ENCODE data around the gene PKNOX2.

The PKNOX2 gene

DNA sequence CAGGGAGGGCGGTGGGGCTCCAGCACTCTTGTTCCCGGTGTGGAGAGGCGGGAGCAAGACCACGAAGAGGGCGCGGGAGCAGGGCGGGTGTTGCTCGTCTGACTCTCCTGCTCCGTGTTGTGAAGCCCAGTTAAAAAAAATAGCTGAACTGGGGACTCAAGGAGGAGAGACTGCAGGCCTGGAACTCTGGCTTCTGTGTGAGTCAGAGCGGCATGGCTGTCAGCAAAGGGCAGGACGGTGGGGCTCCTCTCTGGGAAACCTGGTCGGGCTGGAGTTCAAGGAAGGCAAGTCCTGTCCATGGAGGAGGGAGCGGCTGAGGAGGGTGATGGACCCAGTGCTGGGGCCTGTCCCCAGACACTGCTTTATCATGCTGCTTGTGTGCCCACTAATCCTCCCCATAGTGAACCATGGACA lies 179.2 kb downstream of the PKNOX2 start:
- DNase-seq = no peak

DNA sequence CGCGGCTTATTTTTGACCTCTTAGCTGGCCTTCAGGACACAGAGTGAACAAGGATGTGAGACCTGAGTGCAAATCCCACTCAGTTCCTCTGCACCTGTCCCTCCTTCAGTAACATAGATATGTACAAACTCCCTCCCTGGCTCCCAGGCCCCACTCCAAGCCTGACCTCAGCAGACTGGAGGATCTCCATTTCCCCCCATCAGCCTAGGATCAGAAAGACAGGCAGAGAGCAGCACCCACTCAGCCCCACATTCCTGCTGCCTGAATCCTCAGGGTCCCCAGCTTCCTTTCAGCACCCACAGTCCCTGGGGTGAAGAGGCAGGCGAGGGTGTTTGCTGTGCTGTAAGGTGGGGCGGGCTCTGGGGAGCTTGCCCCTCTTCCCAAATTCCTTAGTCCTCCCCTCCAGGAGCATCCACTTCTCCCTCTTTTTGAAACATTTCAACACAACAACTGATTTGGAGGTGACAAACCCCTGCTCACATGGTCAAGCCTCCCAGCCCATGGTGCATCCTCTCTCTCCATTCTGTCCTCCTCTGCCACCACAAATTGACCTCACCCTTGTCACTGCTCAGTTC lies 180.4 kb downstream of the PKNOX2 start:
- DNase-seq = no peak

DNA sequence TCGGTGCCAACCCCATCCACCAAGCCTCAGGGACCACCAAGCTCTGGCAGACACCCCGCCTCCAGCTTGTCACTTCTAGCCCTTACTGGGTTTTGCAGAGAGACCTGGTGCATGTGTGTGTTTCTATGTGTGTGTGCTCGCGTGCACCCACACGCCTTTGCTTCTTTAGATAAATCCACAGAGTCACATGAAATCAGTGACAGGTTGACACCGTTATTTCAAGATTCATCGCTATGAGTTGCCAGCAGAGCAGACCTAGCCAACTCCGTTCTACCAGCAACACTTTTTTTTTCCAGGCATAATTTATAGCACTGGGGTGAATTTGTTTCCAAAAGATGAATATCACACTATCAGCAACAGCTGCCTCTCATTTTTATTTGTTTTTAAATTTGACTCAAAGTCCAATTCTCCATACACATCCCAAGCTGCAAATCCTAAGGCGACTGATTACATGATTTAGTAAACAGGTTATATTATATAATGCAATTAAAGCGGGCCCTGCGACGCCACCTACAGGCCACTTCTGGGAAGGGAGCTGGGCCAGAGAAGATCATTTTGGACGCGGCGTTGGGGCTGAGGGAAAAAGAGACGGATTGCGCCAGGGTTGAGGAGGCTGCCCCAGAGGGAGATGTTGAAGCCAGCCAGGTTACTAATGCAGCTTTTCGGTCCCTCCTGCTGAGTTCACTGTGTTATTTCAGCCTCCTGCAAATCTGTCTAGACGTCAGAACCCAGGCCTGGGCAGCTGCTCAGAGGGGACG lies 181.0 kb downstream of the PKNOX2 start:
- peak; percentile 92 for DNase-seq

DNA sequence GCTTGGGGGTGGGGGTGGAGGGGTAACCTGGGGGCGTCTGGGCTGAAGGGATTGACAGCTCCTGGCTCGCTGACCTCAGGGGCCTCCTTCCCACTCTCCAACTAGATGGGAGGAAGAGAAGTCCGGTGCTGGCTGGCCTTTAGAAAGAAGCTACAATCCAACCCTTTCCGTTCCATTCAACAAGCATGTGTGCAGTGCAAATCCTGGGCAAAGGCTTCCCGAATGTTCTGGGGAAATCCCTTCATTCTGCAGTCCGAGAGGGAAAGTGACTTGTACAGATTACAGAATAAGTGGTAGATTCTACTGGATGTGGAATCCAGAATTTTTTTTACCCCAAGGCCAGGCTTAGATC lies 181.6 kb downstream of the PKNOX2 start:
- no peak for DNase-seq

DNA sequence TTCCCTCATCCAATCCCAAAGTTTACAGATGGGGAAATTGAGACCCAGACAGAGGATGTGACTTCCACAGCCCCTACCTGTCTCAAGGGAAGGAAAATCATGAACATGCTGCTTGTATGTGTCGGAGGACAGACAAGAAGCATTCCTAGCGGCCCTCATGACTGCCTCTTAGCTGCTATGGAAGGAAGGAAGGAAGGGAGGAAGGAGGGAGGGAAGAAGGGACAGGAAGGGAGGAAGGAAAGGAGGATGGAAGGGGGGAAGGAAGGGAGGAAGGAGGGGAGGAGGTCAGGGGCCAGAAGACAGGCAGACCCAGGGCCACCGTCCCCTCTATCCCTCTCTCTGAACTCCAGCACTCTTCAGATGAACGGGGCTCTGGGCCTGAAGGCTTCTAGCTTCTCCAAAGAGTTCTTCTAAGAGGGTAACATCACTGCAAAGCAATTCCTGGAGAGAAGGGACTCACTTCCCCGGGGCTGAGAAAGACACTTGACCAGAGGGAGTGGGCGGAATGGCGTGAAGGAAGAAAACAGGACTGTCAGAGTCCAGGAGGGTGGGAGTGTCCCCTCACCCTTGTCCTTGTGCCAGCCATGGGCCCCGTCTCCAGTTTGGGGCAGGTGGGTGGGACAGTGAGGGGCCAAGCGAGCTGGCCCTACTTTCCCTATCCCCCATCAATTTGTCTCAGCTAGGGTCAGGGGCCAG lies 182.2 kb downstream of the PKNOX2 start:
- DNase-seq = no peak

DNA sequence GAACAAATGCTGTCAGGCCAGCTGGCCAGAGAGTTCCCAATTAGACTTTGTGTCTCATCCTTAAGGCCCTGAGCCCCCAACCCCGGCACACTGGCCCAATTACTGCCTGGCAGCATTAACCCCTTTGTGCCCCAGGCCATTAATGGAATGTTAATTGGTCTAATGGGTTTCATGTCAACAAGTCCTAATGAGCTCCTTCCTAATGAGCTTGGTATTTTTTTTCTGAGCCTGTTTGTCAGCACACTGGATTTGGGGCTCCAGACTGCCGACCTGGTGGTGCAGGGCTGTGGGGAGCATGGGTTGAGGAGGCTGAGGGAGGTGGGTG lies 182.7 kb downstream of the PKNOX2 start:
- no peak for DNase-seq

DNA sequence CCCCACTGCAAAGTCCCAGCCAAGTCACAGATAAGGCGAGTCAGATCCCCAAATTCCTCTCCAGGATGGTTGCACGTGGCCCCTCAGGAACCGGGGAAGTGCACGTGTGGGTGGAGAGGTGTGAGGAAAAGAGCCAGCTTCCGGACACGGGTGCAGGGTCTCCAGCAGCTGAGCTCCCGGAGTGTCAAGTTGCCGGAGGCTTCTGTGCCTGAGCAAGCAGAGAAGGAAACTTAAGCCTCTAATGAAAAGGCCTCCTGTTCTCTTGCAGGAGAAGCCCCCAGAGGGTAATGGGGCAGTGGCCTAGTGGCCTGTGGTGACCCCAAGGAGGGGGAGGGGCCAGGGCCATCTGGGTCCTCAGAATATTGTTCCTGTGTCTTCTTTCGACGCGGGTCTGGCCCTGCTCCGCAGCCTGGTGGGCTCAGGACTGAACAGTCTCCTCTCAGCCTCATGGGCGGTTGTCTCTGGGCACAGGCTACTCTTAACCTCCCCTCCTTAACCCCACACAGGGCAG lies 183.6 kb downstream of the PKNOX2 start:
- DNase-seq = no peak

DNA sequence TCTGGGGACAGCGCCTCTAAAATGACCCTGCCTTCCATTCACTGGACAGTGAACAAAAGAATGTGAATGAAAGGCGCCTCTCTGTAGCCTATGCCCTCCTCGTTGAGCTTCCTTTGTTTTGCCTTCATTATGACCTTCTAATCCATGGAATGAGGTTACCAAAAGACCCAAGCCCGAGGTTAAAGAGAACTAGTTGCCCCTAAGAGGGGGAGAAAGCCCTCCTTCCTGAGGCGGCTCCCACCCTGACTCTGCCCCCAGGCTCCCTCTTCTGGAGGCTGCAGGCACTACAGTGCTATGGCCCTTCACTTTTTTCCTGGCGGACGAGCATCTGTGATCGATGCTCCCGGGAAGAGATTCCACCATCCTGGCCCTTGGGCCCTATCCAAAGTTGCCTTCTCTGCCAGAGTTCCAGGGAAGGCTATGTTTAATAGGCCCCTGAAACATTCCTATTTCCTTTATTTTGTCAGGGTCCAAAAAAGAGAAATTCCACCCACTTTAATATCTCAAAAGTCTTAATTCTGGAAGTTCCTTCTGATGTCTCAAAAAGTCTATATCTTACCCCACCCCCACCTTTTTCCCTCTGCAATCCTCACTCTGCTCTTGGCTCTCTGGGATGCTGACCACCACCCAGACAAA lies 184.2 kb downstream of the PKNOX2 start:
- peak; percentile 68 for DNase-seq

DNA sequence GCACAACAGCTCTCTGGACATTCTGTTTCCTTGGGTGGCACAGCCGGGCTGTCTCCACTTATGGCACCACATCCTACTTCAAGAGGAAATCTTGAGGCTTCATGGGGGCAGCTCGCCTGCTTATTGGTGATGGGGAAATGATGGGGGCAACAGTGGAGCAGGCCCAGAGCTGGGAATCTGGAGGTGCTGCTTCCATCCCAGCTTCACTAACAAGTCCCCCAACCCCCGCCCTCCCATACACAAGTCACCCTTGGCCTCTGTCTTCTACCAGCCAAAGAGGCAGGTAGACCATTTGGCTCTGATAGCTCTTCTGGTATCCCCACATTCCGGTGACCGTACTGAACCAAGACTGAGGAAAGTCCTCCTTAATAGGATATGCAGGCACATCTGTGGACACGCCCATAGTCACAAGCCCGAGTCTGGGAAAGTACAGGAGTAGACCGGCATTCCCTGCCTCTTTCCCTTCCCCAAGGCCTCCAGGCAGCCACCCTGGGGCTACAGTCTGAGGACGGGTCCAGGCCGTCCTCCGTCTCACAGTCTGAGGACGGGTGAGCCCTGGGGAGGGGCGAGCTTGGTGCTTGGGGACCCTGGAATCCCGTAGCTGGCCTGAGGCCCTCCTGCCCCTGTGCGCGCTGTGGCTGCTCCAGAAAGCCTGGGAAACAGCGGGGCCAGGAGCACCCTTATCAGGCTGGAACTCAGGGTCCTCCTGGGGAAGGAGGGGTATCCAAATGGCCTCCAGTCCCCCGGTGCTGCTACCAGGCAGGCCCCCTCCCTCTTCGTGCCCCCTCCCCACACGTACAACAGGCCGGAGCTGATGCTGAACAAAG lies 185.9 kb downstream of the PKNOX2 start:
- no peak for DNase-seq

DNA sequence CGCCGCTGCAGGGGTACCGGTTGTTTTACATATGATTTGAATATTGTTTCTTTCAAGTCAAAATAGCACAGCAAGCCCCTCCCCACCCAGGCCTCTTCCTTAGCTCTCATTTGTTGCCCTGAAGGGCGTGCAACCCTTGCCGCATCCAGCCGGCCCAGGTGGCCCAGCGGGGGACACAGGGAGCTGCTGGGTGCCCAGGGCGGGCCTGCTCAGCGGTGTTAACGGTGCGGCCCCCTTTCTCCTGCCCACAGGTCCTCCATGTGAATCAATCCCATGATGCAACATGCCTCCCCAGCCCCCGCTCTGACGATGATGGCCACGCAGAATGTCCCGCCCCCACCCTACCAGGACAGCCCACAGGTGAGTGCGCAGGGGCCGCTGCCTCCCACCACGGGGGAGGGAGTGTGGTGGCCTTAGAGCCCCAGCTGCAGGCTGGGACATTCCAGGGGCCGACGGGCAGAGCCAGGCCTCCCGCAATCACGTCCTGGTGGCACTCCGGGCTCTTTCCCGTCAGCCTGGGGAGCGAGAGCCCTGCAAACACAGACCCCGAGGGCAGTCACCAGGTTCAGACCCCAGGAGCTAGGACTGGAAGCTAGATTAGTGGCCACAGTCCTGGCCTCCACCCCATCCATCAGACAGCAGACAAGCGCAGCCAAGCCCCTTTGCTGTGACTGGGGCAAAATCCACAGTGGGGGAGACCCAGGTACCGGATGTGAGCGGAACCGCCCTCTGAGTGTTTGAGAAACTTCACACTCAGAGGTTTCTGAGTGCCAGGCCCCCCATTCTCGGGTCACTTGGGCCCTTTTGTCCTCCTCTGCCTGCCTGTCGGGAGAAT lies 186.7 kb downstream of the PKNOX2 start:
- DNase-seq = no peak

DNA sequence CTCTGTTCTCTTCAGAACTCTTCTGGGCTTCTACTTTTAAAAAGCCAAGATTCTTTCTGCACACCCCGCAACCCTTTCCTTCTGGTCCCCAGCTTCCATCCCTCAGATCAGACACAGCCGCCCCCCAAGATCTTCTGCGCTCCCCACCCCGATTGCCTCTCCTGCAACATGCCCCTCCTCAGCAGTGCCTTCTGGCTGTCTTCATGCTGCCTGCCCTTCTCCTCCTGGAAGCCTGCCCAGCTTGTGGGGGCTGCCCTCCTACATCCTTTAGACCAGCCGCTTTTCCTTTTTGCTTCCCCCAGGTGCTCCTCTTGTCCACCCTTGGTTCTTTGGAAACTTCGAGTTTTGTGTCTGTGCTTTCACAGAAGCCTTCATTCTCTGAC lies 187.3 kb downstream of the PKNOX2 start:
- no peak for DNase-seq

DNA sequence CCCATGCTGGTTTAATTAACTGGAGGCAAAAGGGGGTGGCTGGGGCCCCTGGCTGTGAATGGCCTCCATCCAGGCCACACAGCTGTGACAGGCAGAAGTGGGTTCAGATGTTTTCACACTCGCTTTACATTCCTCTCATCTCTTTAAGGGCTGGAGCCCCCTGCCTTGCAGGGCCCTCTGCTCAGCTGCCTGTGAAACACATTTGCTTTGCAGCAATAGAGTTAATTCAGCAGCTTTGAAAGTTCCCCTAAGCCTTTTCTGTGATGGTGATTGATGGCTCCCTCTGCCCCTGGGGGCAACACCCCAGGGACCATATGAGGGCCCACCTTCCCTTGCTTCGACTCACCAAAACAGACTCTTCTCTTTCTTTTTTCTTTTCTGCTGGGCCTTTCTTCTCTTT lies 192.2 kb downstream of the PKNOX2 start:
- DNase-seq = no peak

DNA sequence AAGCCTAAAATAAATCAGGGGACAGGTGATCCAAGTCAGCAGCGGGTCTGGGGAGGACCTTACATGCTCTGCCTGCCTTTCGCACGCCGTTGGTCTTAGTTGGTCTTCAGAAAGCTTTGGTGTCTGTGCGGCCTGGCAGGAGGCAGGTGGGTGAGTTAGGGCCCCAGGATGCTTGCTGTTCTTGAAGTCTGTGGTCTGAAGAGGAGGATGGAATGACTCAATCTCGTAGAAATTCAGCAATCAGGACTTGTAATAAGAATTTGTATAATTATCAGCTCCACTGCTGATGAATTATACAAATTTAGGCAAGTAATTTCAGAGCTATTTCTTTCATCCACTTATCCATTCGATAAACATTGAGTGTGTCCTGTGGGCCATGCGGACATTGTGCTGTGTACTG lies 193.0 kb downstream of the PKNOX2 start:
- DNase-seq = no peak

DNA sequence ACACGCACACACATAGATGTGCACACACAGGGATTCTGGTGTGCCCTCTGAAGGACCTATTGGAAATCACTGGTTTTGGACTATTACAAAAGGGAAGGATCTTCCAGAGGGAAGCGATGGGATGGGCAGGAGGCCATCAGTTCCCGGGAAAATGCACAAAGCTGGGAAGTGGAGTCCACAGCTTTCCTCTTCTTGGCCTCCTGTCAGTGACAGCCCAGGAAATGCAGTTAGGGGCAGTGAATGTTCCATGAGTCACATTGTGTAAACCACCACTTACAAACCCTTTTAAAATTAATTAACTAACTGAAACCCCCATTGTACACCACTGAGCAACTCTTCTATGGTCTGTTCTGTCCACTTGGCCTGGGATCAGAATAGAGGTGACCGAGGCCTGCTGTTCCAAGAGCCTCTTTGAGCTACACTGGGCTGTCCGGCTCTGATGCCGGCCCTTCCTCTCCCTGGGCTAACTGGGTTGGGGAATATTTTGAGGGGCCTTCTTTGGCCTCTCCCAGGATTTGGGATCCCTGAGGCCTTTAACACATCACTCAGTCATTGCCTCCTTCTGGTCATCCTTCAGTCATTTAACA lies 193.8 kb downstream of the PKNOX2 start:
- no peak for DNase-seq

DNA sequence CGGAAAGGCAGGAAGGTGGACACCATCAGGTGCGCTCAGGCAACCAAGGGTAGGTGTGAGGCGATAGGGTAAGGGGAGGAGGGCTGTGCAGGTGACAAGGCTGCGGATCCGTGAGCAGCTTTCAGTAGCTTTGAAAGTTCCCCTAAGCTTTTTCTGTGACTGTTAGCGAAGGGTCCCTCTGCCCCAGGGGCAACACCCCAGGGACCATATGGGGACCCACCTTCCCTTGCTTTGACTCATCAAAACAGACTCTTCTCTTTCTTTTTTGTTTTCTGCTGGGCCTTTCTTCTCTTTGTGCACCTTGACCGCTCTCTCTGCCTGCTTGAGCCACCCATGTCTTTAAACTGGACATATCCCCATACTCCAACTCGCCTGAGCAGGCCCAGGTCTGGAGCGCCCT lies 194.6 kb downstream of the PKNOX2 start:
- DNase-seq = no peak

DNA sequence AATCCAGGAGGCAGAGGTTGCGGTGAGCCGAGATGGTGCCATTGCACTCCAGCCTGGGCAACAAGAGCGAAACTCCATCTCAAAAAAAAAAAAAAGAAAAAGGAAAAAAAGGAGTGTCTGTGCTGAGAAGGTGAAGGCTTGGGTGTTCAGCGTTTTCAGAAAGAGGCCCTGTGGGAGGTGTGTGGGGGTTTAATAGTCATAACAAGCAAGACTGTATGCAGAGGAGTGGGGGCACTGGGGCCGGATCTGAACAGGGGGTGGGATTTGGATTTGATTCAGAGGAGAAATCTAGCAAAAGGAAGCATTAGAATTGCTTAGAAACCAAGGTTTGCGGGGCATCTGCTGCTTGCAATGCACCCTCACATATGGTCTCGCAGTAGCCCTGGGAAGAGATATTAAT lies 195.5 kb downstream of the PKNOX2 start:
- DNase-seq = no peak

DNA sequence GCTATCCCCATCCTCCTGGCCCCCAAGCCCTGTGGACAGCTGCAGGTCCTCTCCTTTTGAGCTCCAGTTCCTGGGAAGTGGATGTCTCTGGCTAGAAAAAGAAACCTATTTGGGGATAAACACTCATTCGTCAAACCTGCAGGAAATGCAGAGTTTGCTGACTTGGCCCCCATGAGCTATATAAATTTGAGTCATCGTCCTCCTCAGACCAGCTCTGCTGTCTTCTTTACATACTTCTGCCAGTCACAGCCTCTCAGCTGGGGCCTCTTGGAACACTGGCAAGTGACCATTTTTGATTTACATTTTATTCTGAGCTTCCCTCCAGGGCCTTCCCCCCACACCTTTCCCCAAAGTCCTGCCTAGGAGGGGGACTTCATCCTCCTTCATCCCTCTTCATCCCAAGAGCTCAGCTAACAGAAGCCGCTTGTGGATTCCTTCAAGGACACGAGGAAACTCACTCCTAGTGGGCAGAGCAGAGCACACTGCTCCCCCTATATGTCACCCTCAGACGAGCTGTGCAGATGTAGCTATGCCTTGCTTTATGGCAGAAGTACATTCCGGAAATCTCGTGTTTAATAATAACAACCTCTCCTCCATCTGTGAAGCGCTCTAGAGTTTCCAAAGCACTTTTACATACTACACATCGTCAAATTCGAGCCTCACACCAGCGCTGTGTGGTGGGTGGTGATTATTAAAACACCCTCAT lies 199.7 kb downstream of the PKNOX2 start:
- no peak for DNase-seq

DNA sequence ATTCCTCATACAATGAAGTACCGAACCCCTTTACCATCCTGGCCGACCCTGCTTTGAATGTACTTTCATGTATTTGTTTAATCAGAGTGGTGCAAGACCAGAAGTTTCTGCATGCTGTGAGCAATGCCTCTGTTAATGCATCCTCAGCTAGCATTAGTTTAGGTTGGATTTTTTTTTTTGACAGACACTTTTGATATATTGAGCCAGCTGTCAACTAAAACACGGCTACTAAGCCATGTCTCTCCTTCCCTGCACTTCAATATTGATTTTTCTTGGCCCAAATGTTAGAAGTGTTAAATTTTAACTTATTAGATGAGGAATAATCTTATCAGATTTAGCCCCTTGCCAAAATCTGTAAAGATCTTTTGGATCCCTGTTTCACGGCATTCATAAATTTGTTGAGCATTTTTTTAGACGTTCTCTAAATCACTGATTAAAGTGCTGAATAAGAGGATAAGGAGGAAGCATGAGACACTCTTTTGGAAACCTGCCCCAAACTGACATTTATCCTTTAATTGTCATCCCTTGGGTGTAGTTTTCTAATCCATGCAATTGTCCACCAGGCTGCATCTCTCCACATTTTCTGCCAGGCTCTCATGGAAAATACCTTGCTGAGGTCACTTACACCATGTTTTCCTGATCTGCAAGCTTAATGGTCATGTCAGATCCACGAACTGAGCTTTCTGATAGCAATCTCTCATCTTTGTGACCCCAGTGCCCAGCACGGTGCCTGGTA lies 200.8 kb downstream of the PKNOX2 start:
- no peak for DNase-seq

DNA sequence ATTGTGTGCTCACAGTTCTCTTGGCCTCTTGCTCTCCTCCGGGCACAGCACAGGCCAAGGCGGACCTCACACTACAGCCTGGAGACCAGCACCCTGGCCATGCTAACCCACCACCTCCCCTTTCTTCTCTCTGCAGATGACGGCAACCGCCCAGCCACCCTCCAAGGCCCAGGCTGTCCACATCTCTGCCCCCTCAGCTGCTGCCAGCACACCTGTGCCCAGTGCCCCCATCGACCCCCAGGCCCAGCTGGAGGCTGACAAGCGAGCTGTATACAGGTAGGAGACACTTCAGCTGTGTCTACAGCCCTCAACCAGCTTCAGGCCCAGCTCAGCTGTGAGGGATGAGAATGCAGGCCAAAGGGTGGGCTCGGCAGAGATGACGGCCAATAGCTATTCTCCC lies 203.2 kb downstream of the PKNOX2 start:
- DNase-seq = no peak

DNA sequence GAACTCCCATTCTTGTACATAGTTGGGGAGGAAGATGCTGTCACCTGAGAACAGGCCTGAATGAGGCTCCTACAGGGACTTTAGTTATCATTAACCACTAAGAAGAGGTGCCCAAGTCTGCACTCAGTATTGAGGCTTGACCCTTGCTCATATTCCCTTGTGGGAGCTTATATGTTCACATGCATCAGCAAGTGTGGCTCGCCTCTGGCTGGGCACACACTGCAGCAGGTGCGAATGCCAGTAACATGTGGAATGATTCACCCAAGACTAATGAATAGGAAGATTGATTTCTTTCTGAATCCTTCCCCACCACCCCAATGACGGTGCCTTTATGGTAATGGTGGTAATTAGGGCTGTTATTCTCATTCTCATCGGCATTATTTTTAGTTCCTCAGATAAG lies 204.2 kb downstream of the PKNOX2 start:
- DNase-seq = no peak
